A549 (cell line): ENCODE measurements around the gene LCOR.

Experiments used
- PHF8 ChIP-seq: fragments of 200-600 bp; sonication (generic); IDR thresholded peaks from 2 replicates; pipeline ENCODE4 v1.6.1; 2016; ENCODE audit warnings: low read depth, mild to moderate bottlenecking, antibody characterized with exemption, moderate library complexity, borderline replicate concordance
- POLR2A ChIP-seq: IDR thresholded peaks from 2 replicates; pipeline ENCODE4 v1.6.1; 2012; ENCODE audit warnings: mild to moderate bottlenecking, low read length
- RAD21 ChIP-seq, 2 experiments: fragments of >200 bp in 1 of 2; sonication (Bioruptor Twin) in 1 of 2; formaldehyde crosslinking in 1 of 2; IDR thresholded peaks in 1 of 2; conservative IDR thresholded peaks in 1 of 2; 2 replicates in 1 of 2; 3 replicates in 1 of 2; pipeline ENCODE4 v1.6.1; 2012 to 2018; ENCODE audit warnings: inconsistent platforms in 1 of 2
- TF ChIP-seq, protein P1 (sequence below): fragments of >200 bp; sonication (Bioruptor Twin); formaldehyde crosslinking; IDR thresholded peaks from 3 replicates; pipeline ENCODE4 v1.5.1; 2016
- TF ChIP-seq, protein P2 (sequence below): fragments of 200-600 bp; sonication (generic); IDR thresholded peaks from 2 replicates; pipeline ENCODE4 v1.6.1; 2016; ENCODE audit warnings: antibody characterized with exemption, mild to moderate bottlenecking, moderate library complexity
- TF ChIP-seq, protein P3 (sequence below): fragments of 250-450 bp; sonication (Bioruptor Pico); IDR thresholded peaks from 2 replicates; pipeline ENCODE4 v1.5.0; 2021; ENCODE audit warnings: mild to moderate bottlenecking, moderate library complexity, borderline replicate concordance

DNA sequence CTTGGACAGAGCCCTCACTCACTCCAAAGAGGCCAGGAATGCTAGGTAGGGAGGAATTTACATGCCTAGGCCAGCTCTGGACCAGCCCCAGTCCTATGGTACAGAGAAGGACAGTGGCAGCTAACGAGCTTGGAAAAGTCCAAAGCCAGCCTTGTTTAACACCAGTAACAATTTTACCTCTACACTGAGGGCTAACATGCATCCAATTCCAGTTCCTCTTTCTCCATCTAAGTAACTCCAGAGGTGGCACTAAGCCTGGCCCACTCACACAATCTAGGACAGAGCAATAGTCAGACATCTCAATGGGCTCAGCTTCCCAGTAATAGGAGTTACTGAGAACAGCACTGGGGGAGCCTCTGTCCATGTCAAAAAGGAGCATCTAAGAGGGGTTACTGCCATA lies 5.7 kb upstream of the LCOR start:
- TF ChIP-seq RAD21 (conservative IDR thresholded peaks at IDR 0.05 in 1 of 2, IDR thresholded peaks at IDR 0.05 in 1 of 2) (no peak), PHF8 (no peak), POLR2A (no peak)
- TF ChIP-seq, protein P1, sequence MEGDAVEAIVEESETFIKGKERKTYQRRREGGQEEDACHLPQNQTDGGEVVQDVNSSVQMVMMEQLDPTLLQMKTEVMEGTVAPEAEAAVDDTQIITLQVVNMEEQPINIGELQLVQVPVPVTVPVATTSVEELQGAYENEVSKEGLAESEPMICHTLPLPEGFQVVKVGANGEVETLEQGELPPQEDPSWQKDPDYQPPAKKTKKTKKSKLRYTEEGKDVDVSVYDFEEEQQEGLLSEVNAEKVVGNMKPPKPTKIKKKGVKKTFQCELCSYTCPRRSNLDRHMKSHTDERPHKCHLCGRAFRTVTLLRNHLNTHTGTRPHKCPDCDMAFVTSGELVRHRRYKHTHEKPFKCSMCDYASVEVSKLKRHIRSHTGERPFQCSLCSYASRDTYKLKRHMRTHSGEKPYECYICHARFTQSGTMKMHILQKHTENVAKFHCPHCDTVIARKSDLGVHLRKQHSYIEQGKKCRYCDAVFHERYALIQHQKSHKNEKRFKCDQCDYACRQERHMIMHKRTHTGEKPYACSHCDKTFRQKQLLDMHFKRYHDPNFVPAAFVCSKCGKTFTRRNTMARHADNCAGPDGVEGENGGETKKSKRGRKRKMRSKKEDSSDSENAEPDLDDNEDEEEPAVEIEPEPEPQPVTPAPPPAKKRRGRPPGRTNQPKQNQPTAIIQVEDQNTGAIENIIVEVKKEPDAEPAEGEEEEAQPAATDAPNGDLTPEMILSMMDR: no peak
- TF ChIP-seq, protein P2, sequence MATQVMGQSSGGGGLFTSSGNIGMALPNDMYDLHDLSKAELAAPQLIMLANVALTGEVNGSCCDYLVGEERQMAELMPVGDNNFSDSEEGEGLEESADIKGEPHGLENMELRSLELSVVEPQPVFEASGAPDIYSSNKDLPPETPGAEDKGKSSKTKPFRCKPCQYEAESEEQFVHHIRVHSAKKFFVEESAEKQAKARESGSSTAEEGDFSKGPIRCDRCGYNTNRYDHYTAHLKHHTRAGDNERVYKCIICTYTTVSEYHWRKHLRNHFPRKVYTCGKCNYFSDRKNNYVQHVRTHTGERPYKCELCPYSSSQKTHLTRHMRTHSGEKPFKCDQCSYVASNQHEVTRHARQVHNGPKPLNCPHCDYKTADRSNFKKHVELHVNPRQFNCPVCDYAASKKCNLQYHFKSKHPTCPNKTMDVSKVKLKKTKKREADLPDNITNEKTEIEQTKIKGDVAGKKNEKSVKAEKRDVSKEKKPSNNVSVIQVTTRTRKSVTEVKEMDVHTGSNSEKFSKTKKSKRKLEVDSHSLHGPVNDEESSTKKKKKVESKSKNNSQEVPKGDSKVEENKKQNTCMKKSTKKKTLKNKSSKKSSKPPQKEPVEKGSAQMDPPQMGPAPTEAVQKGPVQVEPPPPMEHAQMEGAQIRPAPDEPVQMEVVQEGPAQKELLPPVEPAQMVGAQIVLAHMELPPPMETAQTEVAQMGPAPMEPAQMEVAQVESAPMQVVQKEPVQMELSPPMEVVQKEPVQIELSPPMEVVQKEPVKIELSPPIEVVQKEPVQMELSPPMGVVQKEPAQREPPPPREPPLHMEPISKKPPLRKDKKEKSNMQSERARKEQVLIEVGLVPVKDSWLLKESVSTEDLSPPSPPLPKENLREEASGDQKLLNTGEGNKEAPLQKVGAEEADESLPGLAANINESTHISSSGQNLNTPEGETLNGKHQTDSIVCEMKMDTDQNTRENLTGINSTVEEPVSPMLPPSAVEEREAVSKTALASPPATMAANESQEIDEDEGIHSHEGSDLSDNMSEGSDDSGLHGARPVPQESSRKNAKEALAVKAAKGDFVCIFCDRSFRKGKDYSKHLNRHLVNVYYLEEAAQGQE: no peak
- TF ChIP-seq, protein P3, sequence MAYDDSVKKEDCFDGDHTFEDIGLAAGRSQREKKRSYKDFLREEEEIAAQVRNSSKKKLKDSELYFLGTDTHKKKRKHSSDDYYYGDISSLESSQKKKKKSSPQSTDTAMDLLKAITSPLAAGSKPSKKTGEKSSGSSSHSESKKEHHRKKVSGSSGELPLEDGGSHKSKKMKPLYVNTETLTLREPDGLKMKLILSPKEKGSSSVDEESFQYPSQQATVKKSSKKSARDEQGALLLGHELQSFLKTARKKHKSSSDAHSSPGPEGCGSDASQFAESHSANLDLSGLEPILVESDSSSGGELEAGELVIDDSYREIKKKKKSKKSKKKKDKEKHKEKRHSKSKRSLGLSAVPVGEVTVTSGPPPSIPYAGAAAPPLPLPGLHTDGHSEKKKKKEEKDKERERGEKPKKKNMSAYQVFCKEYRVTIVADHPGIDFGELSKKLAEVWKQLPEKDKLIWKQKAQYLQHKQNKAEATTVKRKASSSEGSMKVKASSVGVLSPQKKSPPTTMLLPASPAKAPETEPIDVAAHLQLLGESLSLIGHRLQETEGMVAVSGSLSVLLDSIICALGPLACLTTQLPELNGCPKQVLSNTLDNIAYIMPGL: no peak
